ENCODE data around the gene C4BPB. TPM values are rescaled to one million over a fixed set of nuclear protein-coding genes. Genes with fewer than 3 reads are reported as not detected.

Gene C4BPB
- total RNA-seq, 1 donor from 2014 or later, result not detected

GRCh38 chr1:207059881-207060280 lies 28.8 kb upstream of the C4BPB start:
- no peaks in the 10 kb centered on the region for H3K27me3 ChIP-seq
- DNase-seq (ENCODE audit: extremely low spot score in 2 of 2), result no peak
- peaks cover 0 to 8% of the 10 kb centered on the region in 2 donors for H3K36me3 ChIP-seq
- no peaks in the 10 kb centered on the region for H3K4me1 ChIP-seq
- H3K4me3 ChIP-seq, result no peak overlapping the region
- H3K9me3 ChIP-seq, result no peaks in the 10 kb centered on the region
- no peak for TF ChIP-seq CTCF (IDR thresholded peaks at IDR 0.05)
- TF ChIP-seq POLR2A (IDR thresholded peaks at IDR 0.05), result no peak
- TF ChIP-seq POLR2AphosphoS5 (IDR thresholded peaks at IDR 0.05; ENCODE audit: insufficient read depth in 1 of 2, low read depth in 1 of 2), result no peak
- H3K27ac ChIP-seq, result no peak overlapping the region
- intact Hi-C loops (cut with DNase I), result no loop called here

- no peak for DNase-seq (ENCODE audit: extremely low spot score in 2 of 2)
- Histone ChIP-seq H3K4me1 (no peaks in the 10 kb centered on the region), H3K9me3 (no peaks in the 10 kb centered on the region), H3K27me3 (no peaks in the 10 kb centered on the region), H3K27ac (no peak overlapping the region), H3K4me3 (no peak overlapping the region), H3K36me3 (peaks cover 0 to 13% of the 10 kb centered on the region in 2 donors)
- intact Hi-C loops (cut with DNase I), result no loop called here
- TF ChIP-seq CTCF (IDR thresholded peaks at IDR 0.05) (no peak), POLR2AphosphoS5 (IDR thresholded peaks at IDR 0.05; ENCODE audit: insufficient read depth in 1 of 2, low read depth in 1 of 2) (no peak), POLR2A (IDR thresholded peaks at IDR 0.05) (no peak)
Observed at GRCh38 chr1:207060596-207060995, 28.1 kb upstream of the C4BPB start.

GRCh38 chr1:207062058-207062457 lies 26.6 kb upstream of the C4BPB start:
- intact Hi-C loops (cut with DNase I), result no loop called here
- H3K4me1 ChIP-seq, result no peaks in the 10 kb centered on the region
- H3K4me3 ChIP-seq, result no peak overlapping the region
- H3K36me3 ChIP-seq, result peaks cover 0 to 14% of the 10 kb centered on the region in 2 donors
- no peak for DNase-seq (ENCODE audit: extremely low spot score in 2 of 2)
- no peaks in the 10 kb centered on the region for H3K27me3 ChIP-seq
- TF ChIP-seq POLR2A (IDR thresholded peaks at IDR 0.05) (no peak), CTCF (IDR thresholded peaks at IDR 0.05) (no peak)
- H3K9me3 ChIP-seq, result no peaks in the 10 kb centered on the region
- H3K27ac ChIP-seq, result no peak overlapping the region

- Histone ChIP-seq H3K4me3 (no peak overlapping the region), H3K9me3 (no peaks in the 10 kb centered on the region), H3K36me3 (peaks cover 0 to 22% of the 10 kb centered on the region in 2 donors), H3K4me1 (no peaks in the 10 kb centered on the region), H3K27me3 (no peaks in the 10 kb centered on the region), H3K27ac (no peak overlapping the region)
- intact Hi-C loops (cut with DNase I), result no loop called here
- TF ChIP-seq POLR2A (IDR thresholded peaks at IDR 0.05) (no peak), POLR2AphosphoS5 (IDR thresholded peaks at IDR 0.05; ENCODE audit: insufficient read depth in 1 of 2, low read depth in 1 of 2) (no peak), CTCF (IDR thresholded peaks at IDR 0.05) (no peak)
- no peak for DNase-seq (ENCODE audit: extremely low spot score in 2 of 2)
Observed at GRCh38 chr1:207063014-207063413, 25.6 kb upstream of the C4BPB start.

- intact Hi-C loops (cut with DNase I), result no loop called here
- Histone ChIP-seq H3K36me3 (peaks cover 0 to 38% of the 10 kb centered on the region in 2 donors), H3K9me3 (no peaks in the 10 kb centered on the region), H3K27ac (no peak overlapping the region), H3K4me3 (no peak overlapping the region), H3K4me1 (no peaks in the 10 kb centered on the region), H3K27me3 (no peaks in the 10 kb centered on the region)
- no peak for DNase-seq (ENCODE audit: extremely low spot score in 2 of 2)
- TF ChIP-seq CTCF (IDR thresholded peaks at IDR 0.05) (no peak), POLR2AphosphoS5 (IDR thresholded peaks at IDR 0.05; ENCODE audit: insufficient read depth in 1 of 2, low read depth in 1 of 2) (no peak), POLR2A (IDR thresholded peaks at IDR 0.05) (no peak)
Observed at GRCh38 chr1:207064561-207064960, 24.1 kb upstream of the C4BPB start.
